Right atrium auricular region (tissue), 2 donors: ENCODE data around the gene OR2L8. TPM values are rescaled to one million over a fixed set of nuclear protein-coding genes. Genes with fewer than 3 reads are reported as not detected.

ENCODE experiments used
- DNase-seq: peaks from one replicate; pipeline ENCODE4 v3.0.0-alpha.2; 2019; ENCODE audit warnings: low spot score
- H3K27ac ChIP-seq, 2 donors: fragments of 200-600 bp; sonication (generic); 1 replicate in 1 of 2; 2 replicates in 1 of 2; pipeline ENCODE4 v1.5.1; 2016 to 2019
- H3K27me3 ChIP-seq, 2 donors: fragments of 200-600 bp; sonication (generic); one replicate each; pipeline versions ENCODE4 v1.5.1 to v1.6.0; 2017 to 2019
- H3K36me3 ChIP-seq: fragments of 200-600 bp; sonication (generic); one replicate; pipeline ENCODE4 v1.5.1; 2016
- H3K4me1 ChIP-seq, 2 donors: fragments of 200-600 bp; sonication (generic); one replicate each; pipeline versions ENCODE4 v1.5.1 to v1.6.0; 2017 to 2019
- H3K4me3 ChIP-seq, 2 donors: fragments of 200-600 bp; sonication (generic); 1 replicate in 1 of 2; 2 replicates in 1 of 2; pipeline ENCODE4 v1.5.1; 2017 to 2019; ENCODE audit warnings: mild to moderate bottlenecking in 1 of 2, moderate library complexity in 1 of 2
- H3K9me3 ChIP-seq, 2 donors: fragments of 200-600 bp; sonication (generic); one replicate each; pipeline ENCODE4 v1.5.1; 2019
- CTCF ChIP-seq, 2 donors: fragments of 200-600 bp; sonication (generic); IDR thresholded peaks; one replicate each; pipeline ENCODE4 v1.5.1; 2019; ENCODE audit warnings: antibody characterized with exemption in 2 of 2
- total RNA-seq, 2 donors: library from RNA; depleted of rRNA; stranded (reverse); fragments of >200 nt; gene quantifications; one replicate each; pipeline ENCODE4 v1.1.0, GENCODE V29; 2016

OR2L8 gene
- total RNA-seq, 2 donors from 2014 or later, result not detected

DNA sequence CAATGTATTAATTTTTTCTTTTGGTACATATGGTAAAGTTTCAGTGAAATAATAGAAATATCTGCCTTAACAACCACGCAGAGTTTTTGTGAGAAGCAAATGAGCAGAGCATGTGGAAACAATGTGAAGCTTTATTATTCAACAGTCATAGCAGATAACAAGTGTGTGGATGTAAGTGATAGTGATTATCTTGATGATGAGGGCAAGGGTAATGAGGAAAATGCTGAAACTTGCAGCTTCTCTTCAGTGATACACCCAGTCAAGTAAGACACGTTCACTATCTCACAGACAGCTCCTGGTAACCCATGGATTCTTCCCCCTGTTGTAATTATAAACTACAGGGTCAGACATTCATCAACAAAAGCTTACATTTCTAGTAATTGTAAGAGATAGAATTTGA, 50.2 kb downstream of the OR2L8 start:
- no peaks in the 10 kb centered on the region for H3K36me3 ChIP-seq
- no peak overlapping the region for H3K4me3 ChIP-seq
- TF ChIP-seq CTCF (IDR thresholded peaks at IDR 0.05), result no peak
- no peaks in the 10 kb centered on the region for H3K9me3 ChIP-seq
- no peak overlapping the region for H3K27ac ChIP-seq
- H3K27me3 ChIP-seq, result no peaks in the 10 kb centered on the region
- H3K4me1 ChIP-seq, result no peaks in the 10 kb centered on the region
- no peak for DNase-seq

Other genes with a start within 250 kb of the OR2L8 start
- not detected for gene OR6F1, start 232.2 kb upstream of the OR2L8 start, total RNA-seq
- gene OR14K1, start 210.2 kb upstream of the OR2L8 start, total RNA-seq, result not detected
- gene OR14A2, start 200.7 kb upstream of the OR2L8 start, total RNA-seq, result not detected
- not detected for gene OR1C1, start 188.3 kb upstream of the OR2L8 start, total RNA-seq
- not detected for gene OR14A16, start 124.7 kb upstream of the OR2L8 start, total RNA-seq
- gene OR11L1, start 107.0 kb upstream of the OR2L8 start, total RNA-seq, result not detected
- gene TRIM58, start 91.7 kb upstream of the OR2L8 start, total RNA-seq, result 1 to 10 TPM; 2.6 to 8.6 TPM
- 1 to 10 TPM in 1 of 2 donors, not detected in 1; 3.0 TPM for gene OR2W3, start 53.3 kb upstream of the OR2L8 start, total RNA-seq
- not detected for gene OR2T8, start 28.6 kb upstream of the OR2L8 start, total RNA-seq
- gene OR2AJ1, start 24.0 kb upstream of the OR2L8 start, total RNA-seq, result not detected
- gene OR2AK2, start 16.4 kb downstream of the OR2L8 start, total RNA-seq, result not detected
- not detected for gene OR2L5, start 64.8 kb downstream of the OR2L8 start, total RNA-seq
- gene OR2L2, start 81.2 kb downstream of the OR2L8 start, total RNA-seq, result not detected
- not detected for gene OR2L3, start 98.0 kb downstream of the OR2L8 start, total RNA-seq
- not detected for gene OR2L13, start 146.3 kb downstream of the OR2L8 start, total RNA-seq
- gene OR2M5, start 196.3 kb downstream of the OR2L8 start, total RNA-seq, result not detected
- not detected for gene OR2M2, start 226.0 kb downstream of the OR2L8 start, total RNA-seq
- gene OR2M3, start 248.4 kb downstream of the OR2L8 start, total RNA-seq, result not detected